CD14-positive monocyte (primary cell): ENCODE measurements around the gene SLC27A2. TPM values are rescaled to one million over a fixed set of nuclear protein-coding genes. Genes with fewer than 3 reads are reported as not detected.

Experiments
- DNase-seq, 3 donors: peaks; one replicate each; pipeline ENCODE4 v3.0.0-alpha.2; 2011 to 2022
- H2AFZ ChIP-seq: 2 replicates; pipeline ENCODE4 v1.6.0; 2012; ENCODE audit warnings: mild to moderate bottlenecking, low read depth, low read length, inconsistent platforms; ENCODE audit not compliant: insufficient read depth, poor library complexity, severe bottlenecking
- H3K27ac ChIP-seq, 2 donors: 1 replicate in 1 of 2; 2 replicates in 1 of 2; pipeline ENCODE4 v1.5.1; 2012 to 2013; ENCODE audit warnings: low read length in 2 of 2, control low read depth in 1 of 2, inconsistent platforms in 1 of 2, low read depth in 1 of 2, mild to moderate bottlenecking in 1 of 2
- H3K27me3 ChIP-seq, 2 donors: one replicate each; pipeline versions ENCODE4 v1.6.0 to v1.6.1; 2011 to 2013; ENCODE audit warnings: low read length in 2 of 2; ENCODE audit not compliant: control insufficient read depth in 2 of 2, insufficient read depth in 2 of 2
- H3K36me3 ChIP-seq, 2 donors: replicated peaks in 1 of 2; 1 replicate in 1 of 2; 2 replicates in 1 of 2; pipeline versions ENCODE4 v1.5.1 to v1.6.1; 2012 to 2013; ENCODE audit warnings: low read length in 2 of 2, control low read depth in 1 of 2, inconsistent platforms in 1 of 2, mild to moderate bottlenecking in 1 of 2; ENCODE audit not compliant: insufficient read depth in 2 of 2, control insufficient read depth in 1 of 2
- H3K4me1 ChIP-seq, 2 donors: 1 replicate in 1 of 2; 2 replicates in 1 of 2; pipeline versions ENCODE4 v1.5.1 to v1.6.1; 2012 to 2013; ENCODE audit warnings: low read length in 2 of 2, control low read depth in 1 of 2, inconsistent platforms in 1 of 2, mild to moderate bottlenecking in 1 of 2, moderate library complexity in 1 of 2; ENCODE audit not compliant: insufficient read depth in 2 of 2, control insufficient read depth in 1 of 2
- H3K4me2 ChIP-seq: replicated peaks from 2 replicates; pipeline ENCODE3; 2012; ENCODE audit warnings: low read length, moderate library complexity, mild to moderate bottlenecking; ENCODE audit not compliant: poor library complexity, severe bottlenecking; ENCODE audit errors: extremely low read depth
- H3K4me3 ChIP-seq, 3 experiments: fragments of 200-600 bp in 1 of 3; sonication (generic) in 1 of 3; replicated peaks in 1 of 3; 1 replicate in 2 of 3; 2 replicates in 1 of 3; pipeline ENCODE4 v1.5.1; 2011 to 2013; ENCODE audit warnings: low read length in 3 of 3, mild to moderate bottlenecking in 3 of 3, control low read depth in 2 of 3, low read depth in 2 of 3, inconsistent platforms in 1 of 3, moderate library complexity in 1 of 3
- H3K79me2 ChIP-seq: 2 replicates; pipeline ENCODE4 v1.6.0; 2012; ENCODE audit warnings: mild to moderate bottlenecking, control low read depth, inconsistent platforms, low read length, moderate library complexity; ENCODE audit not compliant: insufficient read depth
- H3K9ac ChIP-seq: 2 replicates; pipeline ENCODE4 v1.6.0; 2017; ENCODE audit warnings: low read length, mild to moderate bottlenecking; ENCODE audit not compliant: insufficient read depth, poor library complexity, severe bottlenecking
- H3K9me3 ChIP-seq, 2 donors: replicated peaks in 1 of 2; 1 replicate in 1 of 2; 2 replicates in 1 of 2; pipeline versions ENCODE4 v1.5.1 to v1.6.1; 2012 to 2013; ENCODE audit warnings: low read length in 2 of 2, control low read depth in 1 of 2; ENCODE audit not compliant: control insufficient read depth in 1 of 2, insufficient read depth in 1 of 2
- H4K20me1 ChIP-seq: 2 replicates; pipeline ENCODE4 v1.6.0; 2012; ENCODE audit warnings: mild to moderate bottlenecking, low read length, control low read depth, moderate library complexity; ENCODE audit not compliant: insufficient read depth
- H3K27ac Mint-ChIP-seq, 7 donors: one replicate each; pipeline ENCODE4 v1.8.0; 2020; ENCODE audit warnings: mild to moderate bottlenecking in 7 of 7, mixed read lengths in 7 of 7, moderate library complexity in 6 of 7, inconsistent platforms in 2 of 7
- H3K27me3 Mint-ChIP-seq, 3 donors: one replicate each; pipeline ENCODE4 v1.8.0; 2021 to 2022; ENCODE audit warnings: low read depth in 3 of 3, mild to moderate bottlenecking in 3 of 3, mixed read lengths in 3 of 3, moderate library complexity in 3 of 3, inconsistent platforms in 1 of 3
- H3K36me3 Mint-ChIP-seq, 2 donors: one replicate each; pipeline ENCODE4 v1.8.0; 2020; ENCODE audit warnings: mixed read lengths in 2 of 2, inconsistent platforms in 1 of 2, mild to moderate bottlenecking in 1 of 2
- H3K4me1 Mint-ChIP-seq: one replicate; pipeline ENCODE4 v1.8.0; 2020; ENCODE audit warnings: mild to moderate bottlenecking, mixed read lengths
- H3K4me3 Mint-ChIP-seq, 2 donors: one replicate each; pipeline ENCODE4 v1.8.0; 2020; ENCODE audit warnings: mild to moderate bottlenecking in 2 of 2, mixed read lengths in 2 of 2, moderate library complexity in 1 of 2
- H3K9me3 Mint-ChIP-seq, 7 donors: one replicate each; pipeline ENCODE4 v1.8.0; 2020 to 2022; ENCODE audit warnings: mixed read lengths in 7 of 7, mild to moderate bottlenecking in 6 of 7, moderate library complexity in 6 of 7, inconsistent platforms in 2 of 7
- WGBS: methylation state at CpG from one replicate; pipeline ENCODE4 v1.1.5; 2013; ENCODE audit warnings: missing lambda C conversion rate; ENCODE audit not compliant: insufficient coverage; 5-methylcytosine and 5-hydroxymethylcytosine counted together
- intact Hi-C, 2 donors: fragments of 100-400 bp; cut with micrococcal nuclease; formaldehyde crosslinking; loops; one replicate each; pipeline versions ENCODE4 v1.15.0 to v1.15.1; 2023
- polyA plus RNA-seq, 3 donors: library from polyadenylated mRNA; depleted of rRNA in 1 of 3; unstranded in 2 of 3; stranded (reverse) in 1 of 3; fragments of 300-500 nt in 2 of 3; fragments of >200 nt in 1 of 3; fragmentation: Illumina TruSeq in 2 of 3; gene quantifications; 1 replicate in 2 of 3; 2 replicates in 1 of 3; pipeline ENCODE4 v1.2.3, GENCODE V29; 2012 to 2021
- TF ChIP-seq, protein P1 (sequence below): fragments of 200-600 bp; IDR thresholded peaks from one replicate; pipeline ENCODE4 v1.8.0; 2022; ENCODE audit warnings: antibody characterized with exemption, mild to moderate bottlenecking

Gene SLC27A2
- polyA plus RNA-seq, 3 donors = 0.13 TPM; not detected in 2

DNA sequence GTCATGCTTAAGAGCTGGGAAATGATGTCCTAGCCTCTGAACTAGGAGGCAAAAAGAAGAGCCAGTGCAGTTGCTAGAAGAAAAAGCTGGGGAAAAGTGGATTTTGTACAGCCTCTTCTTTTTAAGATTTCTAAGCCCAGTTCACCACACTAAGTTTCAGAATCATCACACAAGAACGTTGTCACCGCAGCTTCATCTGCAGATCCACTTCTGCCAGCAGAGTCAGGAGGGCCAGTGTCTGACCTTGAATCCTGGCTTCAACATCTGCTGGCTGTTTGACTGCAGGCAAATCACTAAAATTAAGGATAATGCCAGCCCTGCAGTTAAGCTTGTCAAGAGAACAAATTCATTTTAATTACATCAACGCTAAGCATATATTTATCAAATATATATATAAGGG, 47.3 kb downstream of the SLC27A2 start:
- Mint-ChIP-seq H3K36me3 (no peaks in the 10 kb centered on the region), H3K4me3 (no peak overlapping the region), H3K27ac (no peak overlapping the region), H3K4me1 (no peaks in the 10 kb centered on the region), H3K9me3 (no peaks in the 10 kb centered on the region), H3K27me3 (no peaks in the 10 kb centered on the region)
- H3K4me2 ChIP-seq = no peak overlapping the region
- no peak overlapping the region for H3K27ac ChIP-seq
- no peaks in the 10 kb centered on the region for H4K20me1 ChIP-seq
- H3K36me3 ChIP-seq = no peaks in the 10 kb centered on the region
- TF ChIP-seq, protein P1, sequence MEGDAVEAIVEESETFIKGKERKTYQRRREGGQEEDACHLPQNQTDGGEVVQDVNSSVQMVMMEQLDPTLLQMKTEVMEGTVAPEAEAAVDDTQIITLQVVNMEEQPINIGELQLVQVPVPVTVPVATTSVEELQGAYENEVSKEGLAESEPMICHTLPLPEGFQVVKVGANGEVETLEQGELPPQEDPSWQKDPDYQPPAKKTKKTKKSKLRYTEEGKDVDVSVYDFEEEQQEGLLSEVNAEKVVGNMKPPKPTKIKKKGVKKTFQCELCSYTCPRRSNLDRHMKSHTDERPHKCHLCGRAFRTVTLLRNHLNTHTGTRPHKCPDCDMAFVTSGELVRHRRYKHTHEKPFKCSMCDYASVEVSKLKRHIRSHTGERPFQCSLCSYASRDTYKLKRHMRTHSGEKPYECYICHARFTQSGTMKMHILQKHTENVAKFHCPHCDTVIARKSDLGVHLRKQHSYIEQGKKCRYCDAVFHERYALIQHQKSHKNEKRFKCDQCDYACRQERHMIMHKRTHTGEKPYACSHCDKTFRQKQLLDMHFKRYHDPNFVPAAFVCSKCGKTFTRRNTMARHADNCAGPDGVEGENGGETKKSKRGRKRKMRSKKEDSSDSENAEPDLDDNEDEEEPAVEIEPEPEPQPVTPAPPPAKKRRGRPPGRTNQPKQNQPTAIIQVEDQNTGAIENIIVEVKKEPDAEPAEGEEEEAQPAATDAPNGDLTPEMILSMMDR = no peak
- no peak overlapping the region for H2AFZ ChIP-seq
- no peak overlapping the region for H3K4me3 ChIP-seq
- 90% methylated on average over 2 of the region's 3 CpGs for WGBS
- no peak overlapping the region for H3K9ac ChIP-seq
- no peaks in the 10 kb centered on the region for H3K27me3 ChIP-seq
- no peaks in the 10 kb centered on the region for H3K9me3 ChIP-seq
- no peaks in the 10 kb centered on the region for H3K79me2 ChIP-seq
- H3K4me1 ChIP-seq = no peaks in the 10 kb centered on the region
- intact Hi-C loops = no loop called here
- DNase-seq = no peak

DNA sequence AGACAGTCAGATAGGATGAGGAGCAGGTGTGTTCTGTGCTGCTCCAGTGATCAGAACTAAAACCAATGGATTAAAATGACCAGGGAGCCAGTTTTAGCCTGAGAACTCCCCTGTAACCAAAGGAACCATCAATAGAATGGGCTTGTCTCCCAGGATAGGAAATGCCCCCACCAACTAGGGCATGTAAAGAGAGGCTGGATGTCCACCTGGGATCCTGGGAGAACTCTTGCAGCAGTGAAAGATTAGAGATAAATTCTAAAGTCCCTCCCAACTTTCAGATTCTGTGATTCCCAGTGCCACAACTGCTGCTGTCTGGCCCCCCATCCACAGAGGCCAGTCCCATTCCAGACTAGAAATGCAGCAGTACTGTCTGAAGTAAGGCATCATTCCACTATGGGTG, 49.8 kb downstream of the SLC27A2 start:
- Mint-ChIP-seq H3K4me3 (no peak overlapping the region), H3K27ac (no peak overlapping the region), H3K27me3 (no peaks in the 10 kb centered on the region), H3K4me1 (peaks cover 5% of the 10 kb centered on the region), H3K36me3 (no peaks in the 10 kb centered on the region), H3K9me3 (no peaks in the 10 kb centered on the region)
- no peak overlapping the region for H3K4me2 ChIP-seq
- H3K36me3 ChIP-seq = no peaks in the 10 kb centered on the region
- H3K9me3 ChIP-seq = no peaks in the 10 kb centered on the region
- intact Hi-C loops = no loop called here
- H4K20me1 ChIP-seq = no peaks in the 10 kb centered on the region
- no peaks in the 10 kb centered on the region for H3K4me1 ChIP-seq
- no peaks in the 10 kb centered on the region for H3K79me2 ChIP-seq
- DNase-seq = no peak
- H3K4me3 ChIP-seq = no peak overlapping the region
- no peak overlapping the region for H3K27ac ChIP-seq
- TF ChIP-seq, protein P1 = no peak
- H3K9ac ChIP-seq = no peak overlapping the region
- H2AFZ ChIP-seq = no peak overlapping the region
- no peaks in the 10 kb centered on the region for H3K27me3 ChIP-seq
